ENCODE measurements around the gene SNTB2. TPM values are rescaled to one million over a fixed set of nuclear protein-coding genes. Genes with fewer than 3 reads are reported as not detected.

SNTB2 gene
- total RNA-seq, 1 experiment from 2014 or later = 20.2 TPM

DNA sequence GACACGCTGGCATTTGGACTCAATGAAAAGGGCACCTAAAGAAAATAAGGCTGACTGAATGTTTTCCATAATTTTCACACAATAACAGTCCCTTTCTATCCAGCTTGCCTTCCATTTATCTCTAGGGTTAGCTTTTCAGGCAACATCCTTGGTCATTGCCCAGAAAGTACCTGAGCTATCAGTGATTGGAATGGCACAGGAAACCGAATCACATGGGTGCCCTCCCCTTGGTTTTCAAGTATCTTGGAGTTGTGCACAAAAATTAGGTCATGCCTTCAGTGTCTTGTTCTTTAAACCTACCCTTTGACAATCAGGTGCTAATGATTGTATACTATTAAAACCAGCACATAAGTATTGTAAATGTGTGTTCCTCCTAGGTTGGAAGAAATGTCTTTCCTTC, 120.9 kb downstream of the SNTB2 start:
- no peak overlapping the region for H3K27ac ChIP-seq (ENCODE audit: insufficient read length, low read depth, low read length)
- no peak overlapping the region for H2AFZ ChIP-seq (ENCODE audit: low read length)
- H4K8ac ChIP-seq (replicated peaks; ENCODE audit: insufficient read length, low read depth, low read length) = no peak overlapping the region
- no peak overlapping the region for H3K27ac Mint-ChIP-seq
- H3K9ac ChIP-seq (ENCODE audit: extremely low read depth, insufficient read length, low read length) = no peak overlapping the region
- no peak overlapping the region for H3K4me2 ChIP-seq (ENCODE audit: insufficient read depth, insufficient read length, low read length)
- no peak overlapping the region for H3K23ac ChIP-seq (ENCODE audit: insufficient read length, low read depth, low read length)
- no peak overlapping the region for H3K14ac ChIP-seq (ENCODE audit: insufficient read depth, low read length)
- H2BK120ac ChIP-seq (ENCODE audit: low read depth, low read length, poor library complexity, severe bottlenecking) = no peak overlapping the region
- no peaks in the 10 kb centered on the region for H4K20me1 ChIP-seq (ENCODE audit: control insufficient read depth, insufficient read depth, insufficient read length)
- H2BK15ac ChIP-seq (ENCODE audit: low read depth, low read length) = no peak overlapping the region
- H3K23me2 ChIP-seq (ENCODE audit: insufficient read length, low read depth, low read length, poor library complexity, severe bottlenecking) = peaks cover 6% of the 10 kb centered on the region
- H3K9me3 ChIP-seq (ENCODE audit: control insufficient read depth, low read depth, low read length) = no peaks in the 10 kb centered on the region
- peaks cover 0 to 4% (median 2%) of the 10 kb centered on the region in 3 experiments; a peak in 2 of 7 replicates for H3K36me3 Mint-ChIP-seq (ENCODE audit: insufficient read depth in 1 of 3, low read depth in 3 of 3)
- H3T11ph ChIP-seq (ENCODE audit: low read length) = no peak overlapping the region
- H3K56ac ChIP-seq (ENCODE audit: insufficient read length, low read depth, low read length) = no peak overlapping the region
- H3K4me3 Mint-ChIP-seq = no peak overlapping the region
- H3K18ac ChIP-seq (ENCODE audit: insufficient read length, low read depth, low read length) = no peak overlapping the region
- H3K4me1 Mint-ChIP-seq = peaks cover 7 to 10% of the 10 kb centered on the region in 2 experiments
- no peak overlapping the region for H2BK12ac ChIP-seq (ENCODE audit: insufficient read length, low read depth, low read length)
- WGBS (ENCODE audit: extremely low coverage, insufficient read length, low lambda C conversion rate) = no CpG with 5 or more reads among the region's 2 CpGs
- H3K27me3 Mint-ChIP-seq (ENCODE audit: low read depth) = no peaks in the 10 kb centered on the region; the same call in 1 of the 2 replicates
- no peaks in the 10 kb centered on the region; a peak in 2 of 5 replicates for H3K9me3 Mint-ChIP-seq
- no peaks in the 10 kb centered on the region for H3K79me1 ChIP-seq (ENCODE audit: insufficient read depth, low read depth, low read length, poor library complexity, severe bottlenecking)
- peaks cover 3% of the 10 kb centered on the region; the same call in 1 of the 2 replicates for H3K79me2 ChIP-seq (ENCODE audit: insufficient read depth, low read length)
- no peaks in the 10 kb centered on the region for H3K27me3 ChIP-seq (ENCODE audit: insufficient read depth, low read length)
- H3K4me1 ChIP-seq (ENCODE audit: insufficient read depth, low read length) = peaks cover 2% of the 10 kb centered on the region; the same call in 1 of the 2 replicates
- no peak overlapping the region for H3K4ac ChIP-seq (ENCODE audit: low read depth, low read length)
- H4K5ac ChIP-seq (ENCODE audit: insufficient read length, low read depth, low read length) = no peak overlapping the region
- H2AK5ac ChIP-seq (ENCODE audit: insufficient read length, low read length) = no peak overlapping the region
- TF ChIP-seq, protein P1, sequence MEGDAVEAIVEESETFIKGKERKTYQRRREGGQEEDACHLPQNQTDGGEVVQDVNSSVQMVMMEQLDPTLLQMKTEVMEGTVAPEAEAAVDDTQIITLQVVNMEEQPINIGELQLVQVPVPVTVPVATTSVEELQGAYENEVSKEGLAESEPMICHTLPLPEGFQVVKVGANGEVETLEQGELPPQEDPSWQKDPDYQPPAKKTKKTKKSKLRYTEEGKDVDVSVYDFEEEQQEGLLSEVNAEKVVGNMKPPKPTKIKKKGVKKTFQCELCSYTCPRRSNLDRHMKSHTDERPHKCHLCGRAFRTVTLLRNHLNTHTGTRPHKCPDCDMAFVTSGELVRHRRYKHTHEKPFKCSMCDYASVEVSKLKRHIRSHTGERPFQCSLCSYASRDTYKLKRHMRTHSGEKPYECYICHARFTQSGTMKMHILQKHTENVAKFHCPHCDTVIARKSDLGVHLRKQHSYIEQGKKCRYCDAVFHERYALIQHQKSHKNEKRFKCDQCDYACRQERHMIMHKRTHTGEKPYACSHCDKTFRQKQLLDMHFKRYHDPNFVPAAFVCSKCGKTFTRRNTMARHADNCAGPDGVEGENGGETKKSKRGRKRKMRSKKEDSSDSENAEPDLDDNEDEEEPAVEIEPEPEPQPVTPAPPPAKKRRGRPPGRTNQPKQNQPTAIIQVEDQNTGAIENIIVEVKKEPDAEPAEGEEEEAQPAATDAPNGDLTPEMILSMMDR (conservative IDR thresholded peaks at IDR 0.05) = no peak
- H2BK20ac ChIP-seq (ENCODE audit: low read depth, low read length, poor library complexity, severe bottlenecking) = no peak overlapping the region
- no peak overlapping the region for H4K91ac ChIP-seq (ENCODE audit: insufficient read length, low read depth, low read length)
- DNase-seq = no peak
- no peak overlapping the region for H2BK5ac ChIP-seq (ENCODE audit: insufficient read length, low read length)
